Measurements from ENCODE around the gene CTNNBL1.
"Not testable (repeated sequence)": the region's sequence is repeated elsewhere in the genome, so short reads cannot be mapped to it uniquely, and the experiment has no call there.

The CTNNBL1 gene

GRCh38 chr20:37711994-37712964, 18.4 kb downstream of the CTNNBL1 start:
- DNase-seq (ENCODE audit: low read depth, low spot score): no peak
- no peak overlapping the region for H3K4me3 ChIP-seq
- TF ChIP-seq EZH2 (IDR thresholded peaks at IDR 0.05) (no peak), FOXP2 (optimal IDR thresholded peaks at IDR 0.05; ENCODE audit: control extremely low read depth, extremely low read length, insufficient read depth) (no peak), POLR2AphosphoS5 (IDR thresholded peaks at IDR 0.05; ENCODE audit: borderline replicate concordance, low read depth, low read length) (no peak)
- no peak overlapping the region for H3K27ac ChIP-seq
- H3K36me3 ChIP-seq (ENCODE audit: insufficient read depth, low read length): no peaks in the 10 kb centered on the region
- H3K9me3 ChIP-seq (ENCODE audit: low read depth, low read length): no peaks in the 10 kb centered on the region
- H3K9ac ChIP-seq (ENCODE audit: insufficient read length): no peak overlapping the region

GRCh38 chr20:37713396-37713795, 19.6 kb downstream of the CTNNBL1 start:
- no peak overlapping the region for H3K4me3 ChIP-seq
- no peak overlapping the region for H3K9ac ChIP-seq (ENCODE audit: insufficient read length)
- no peaks in the 10 kb centered on the region for H3K9me3 ChIP-seq (ENCODE audit: low read depth, low read length)
- no peak for DNase-seq (ENCODE audit: low read depth, low spot score)
- H3K27ac ChIP-seq: no peak overlapping the region
- H3K36me3 ChIP-seq (ENCODE audit: insufficient read depth, low read length): no peaks in the 10 kb centered on the region
- TF ChIP-seq FOXP2 (optimal IDR thresholded peaks at IDR 0.05; ENCODE audit: control extremely low read depth, extremely low read length, insufficient read depth) (no peak), POLR2AphosphoS5 (IDR thresholded peaks at IDR 0.05; ENCODE audit: borderline replicate concordance, low read depth, low read length) (no peak), EZH2 (IDR thresholded peaks at IDR 0.05) (no peak)

DNA sequence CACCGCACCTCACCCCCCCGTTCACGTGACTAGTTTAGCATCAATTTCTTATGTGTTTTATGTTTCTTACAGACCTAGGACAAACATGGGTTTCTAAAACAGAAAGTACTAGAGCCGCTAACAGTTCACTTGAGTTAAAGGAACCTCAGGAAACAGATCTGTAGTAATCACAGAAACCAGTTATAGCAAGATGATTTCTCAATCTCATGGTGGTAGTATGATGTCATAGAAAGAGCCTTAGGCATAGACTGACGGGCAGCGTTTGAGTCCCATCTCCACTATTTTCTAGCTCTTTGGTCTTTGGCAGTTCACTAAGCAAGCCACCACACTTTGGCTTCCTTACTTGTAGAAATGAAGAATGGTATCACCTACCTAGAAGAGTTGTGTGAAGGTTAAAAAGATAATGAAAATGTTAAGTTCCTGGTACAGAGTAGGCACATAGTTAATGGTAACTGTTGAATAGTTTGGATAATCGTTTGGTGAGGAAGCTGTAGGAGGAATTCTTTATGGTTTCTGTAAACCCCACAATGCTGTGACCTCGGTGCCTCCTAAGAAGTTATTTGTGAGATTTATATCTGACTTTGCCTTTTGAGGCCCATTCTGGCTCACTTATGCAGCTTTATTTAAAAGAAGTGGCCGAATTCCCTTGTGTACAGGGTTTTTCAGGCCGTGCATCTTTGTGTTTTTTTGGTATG, 21.3 kb downstream of the CTNNBL1 start:
- TF ChIP-seq EZH2 (IDR thresholded peaks at IDR 0.05) (no peak), POLR2AphosphoS5 (IDR thresholded peaks at IDR 0.05; ENCODE audit: borderline replicate concordance, low read depth, low read length) (no peak), FOXP2 (optimal IDR thresholded peaks at IDR 0.05; ENCODE audit: control extremely low read depth, extremely low read length, insufficient read depth) (no peak)
- H3K4me3 ChIP-seq: no peak overlapping the region
- no peak overlapping the region for H3K9ac ChIP-seq (ENCODE audit: insufficient read length)
- no peak for DNase-seq (ENCODE audit: low read depth, low spot score)
- H3K9me3 ChIP-seq (ENCODE audit: low read depth, low read length): no peaks in the 10 kb centered on the region
- peak overlapping the region; percentile 15; the same call in 1 of the 2 replicates for H3K27ac ChIP-seq
- H3K36me3 ChIP-seq (ENCODE audit: insufficient read depth, low read length): no peaks in the 10 kb centered on the region

GRCh38 chr20:37721751-37722150, 27.9 kb downstream of the CTNNBL1 start:
- no peak for TF ChIP-seq EZH2 (IDR thresholded peaks at IDR 0.05)
- no peak for TF ChIP-seq FOXP2 (optimal IDR thresholded peaks at IDR 0.05; ENCODE audit: control extremely low read depth, extremely low read length, insufficient read depth)
- TF ChIP-seq POLR2AphosphoS5 (IDR thresholded peaks at IDR 0.05; ENCODE audit: borderline replicate concordance, low read depth, low read length): no peak
- DNase-seq (ENCODE audit: low read depth, low spot score): no peak
- H3K36me3 ChIP-seq (ENCODE audit: insufficient read depth, low read length): 0 out of 2 replicates have a peak, but pooled peaks cover 4% of the 10 kb centered on the region
- no peak overlapping the region for H3K9ac ChIP-seq (ENCODE audit: insufficient read length)
- H3K4me3 ChIP-seq: no peak overlapping the region
- no peak overlapping the region for H3K27ac ChIP-seq
- H3K9me3 ChIP-seq (ENCODE audit: low read depth, low read length): 0 out of 2 replicates have a peak, but pooled peaks cover 4% of the 10 kb centered on the region

- H3K9ac ChIP-seq (ENCODE audit: insufficient read length); DNase-seq (ENCODE audit: low read depth, low spot score); H3K36me3 ChIP-seq (ENCODE audit: insufficient read depth, low read length); H3K9me3 ChIP-seq (ENCODE audit: low read depth, low read length); H3K27ac ChIP-seq; H3K4me3 ChIP-seq: not testable (repeated sequence)
Measured at GRCh38 chr20:37722312-37722711, 28.5 kb downstream of the CTNNBL1 start.

DNA sequence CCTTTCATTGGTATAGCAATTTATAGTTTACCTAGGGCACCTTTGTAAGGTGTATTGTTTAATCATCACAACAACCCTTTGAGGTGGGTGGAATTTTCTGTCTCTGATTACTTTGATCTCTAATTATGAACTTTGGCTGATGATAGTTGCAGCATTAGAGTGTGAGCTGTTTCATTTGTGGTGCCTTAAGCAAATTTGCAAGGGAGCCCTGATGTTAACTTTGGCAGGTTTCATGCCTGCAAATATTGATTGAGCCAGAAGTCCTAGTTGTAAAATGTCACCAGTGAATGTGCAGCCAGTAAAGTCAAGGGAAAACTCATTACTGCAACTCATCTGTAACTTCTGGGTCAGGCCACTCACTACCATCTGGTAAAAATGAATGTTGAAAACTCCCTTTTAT, 29.8 kb downstream of the CTNNBL1 start:
- DNase-seq (ENCODE audit: low read depth, low spot score): no peak
- TF ChIP-seq POLR2AphosphoS5 (IDR thresholded peaks at IDR 0.05; ENCODE audit: borderline replicate concordance, low read depth, low read length) (no peak), EZH2 (IDR thresholded peaks at IDR 0.05) (no peak)
- H3K9ac ChIP-seq (ENCODE audit: insufficient read length): no peak overlapping the region
- 0 out of 2 replicates have a peak, but pooled peaks cover 4% of the 10 kb centered on the region for H3K9me3 ChIP-seq (ENCODE audit: low read depth, low read length)
- no peak overlapping the region for H3K4me3 ChIP-seq
- no peak overlapping the region for H3K27ac ChIP-seq
- H3K36me3 ChIP-seq (ENCODE audit: insufficient read depth, low read length): 0 out of 2 replicates have a peak, but pooled peaks cover 4% of the 10 kb centered on the region

DNA sequence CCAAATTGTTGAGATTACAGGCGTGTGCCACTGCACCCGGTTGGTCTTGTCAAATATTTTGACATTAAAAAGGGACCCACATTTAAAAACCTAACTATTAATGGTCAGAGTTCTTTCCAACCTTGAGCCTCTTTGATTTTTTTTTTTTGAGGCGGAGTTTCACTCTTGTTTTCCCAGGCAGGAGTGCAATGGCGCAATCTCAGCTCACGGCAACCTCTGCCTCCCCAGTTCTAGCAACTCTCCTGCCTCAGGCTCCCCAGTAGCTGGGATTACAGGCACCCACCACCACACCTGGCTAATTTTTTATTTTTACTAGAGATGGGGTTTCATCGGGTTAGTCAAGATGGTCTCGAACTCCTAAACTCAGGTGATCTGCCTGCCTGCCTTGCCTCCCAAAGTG, 31.3 kb downstream of the CTNNBL1 start:
- H3K36me3 ChIP-seq (ENCODE audit: insufficient read depth, low read length): 0 out of 2 replicates have a peak, but pooled peaks cover 4% of the 10 kb centered on the region
- 0 out of 2 replicates have a peak, but pooled peaks cover 4% of the 10 kb centered on the region for H3K9me3 ChIP-seq (ENCODE audit: low read depth, low read length)

DNA sequence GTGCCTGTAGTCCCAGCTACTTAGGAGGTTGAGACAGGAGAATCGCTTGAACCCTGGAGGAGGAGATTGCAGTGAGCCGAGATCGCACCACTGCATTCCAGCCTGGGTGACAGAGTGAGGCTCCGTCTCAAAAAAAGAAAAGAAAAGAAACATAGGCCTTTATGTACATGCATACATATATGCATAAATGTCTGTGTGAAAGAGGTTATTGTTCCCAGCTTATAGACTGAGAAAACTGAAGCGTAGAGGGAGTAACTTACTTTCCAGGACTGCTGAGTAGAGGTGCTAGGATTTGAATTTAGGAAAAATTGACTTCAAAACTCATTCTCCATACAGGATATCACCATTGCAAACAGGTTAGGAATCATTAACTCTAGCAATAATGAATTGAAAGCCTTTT, 32.0 kb downstream of the CTNNBL1 start:
- DNase-seq (ENCODE audit: low read depth, low spot score): no peak
- Histone ChIP-seq H3K9me3 (ENCODE audit: low read depth, low read length) (0 out of 2 replicates have a peak, but pooled peaks cover 4% of the 10 kb centered on the region), H3K9ac (ENCODE audit: insufficient read length) (no peak overlapping the region), H3K27ac (no peak overlapping the region), H3K36me3 (ENCODE audit: insufficient read depth, low read length) (0 out of 2 replicates have a peak, but pooled peaks cover 4% of the 10 kb centered on the region), H3K4me3 (no peak overlapping the region)
- TF ChIP-seq POLR2AphosphoS5 (IDR thresholded peaks at IDR 0.05; ENCODE audit: borderline replicate concordance, low read depth, low read length) (no peak), EZH2 (IDR thresholded peaks at IDR 0.05) (no peak), FOXP2 (optimal IDR thresholded peaks at IDR 0.05; ENCODE audit: control extremely low read depth, extremely low read length, insufficient read depth) (no peak)

More for the DNA sequence above, 31.3 kb downstream of the CTNNBL1 start:
- TF ChIP-seq EZH2 (IDR thresholded peaks at IDR 0.05): no peak
- TF ChIP-seq FOXP2 (optimal IDR thresholded peaks at IDR 0.05; ENCODE audit: control extremely low read depth, extremely low read length, insufficient read depth): no peak
- no peak for TF ChIP-seq POLR2AphosphoS5 (IDR thresholded peaks at IDR 0.05; ENCODE audit: borderline replicate concordance, low read depth, low read length)
- no peak for DNase-seq (ENCODE audit: low read depth, low spot score)
- Histone ChIP-seq H3K27ac (no peak overlapping the region), H3K4me3 (no peak overlapping the region), H3K9ac (ENCODE audit: insufficient read length) (no peak overlapping the region)
